GM13977 (cell line): ENCODE data around the gene HOATZ.

Experiments
- DNase-seq: peaks from one replicate; pipeline ENCODE4 v3.0.0; 2012; ENCODE audit warnings: low spot score
- CTCF ChIP-seq: IDR thresholded peaks from 2 replicates; pipeline ENCODE4 v1.5.1; 2012; ENCODE audit warnings: mild to moderate bottlenecking, control low read depth; ENCODE audit not compliant: insufficient read depth; ENCODE audit errors: extremely low read depth, missing control alignments
- in situ Hi-C: fragments of 300-500 bp; cut with MboI; formaldehyde crosslinking; loops from one replicate; pipeline ENCODE4 v1.12.0; 2022; ENCODE audit warnings: low sequenced_read_pairs, low pct_unique_long_range_greater_than_20kb, mixed read lengths, inconsistent platforms; ENCODE audit not compliant: unreplicated experiment

The HOATZ gene

GRCh38 chr11:111526501-111526900 is 11.9 kb downstream of the HOATZ start:
- peak; percentile 61 for DNase-seq
- TF ChIP-seq CTCF: no peak
- in situ Hi-C loops: no loop called here

- TF ChIP-seq CTCF: no peak
- in situ Hi-C loops: no loop called here
- DNase-seq: no peak
Observed at GRCh38 chr11:111527279-111527678, 12.7 kb downstream of the HOATZ start.

GRCh38 chr11:111528557-111528956 is 14.0 kb downstream of the HOATZ start:
- peak; percentile 14 for TF ChIP-seq CTCF
- in situ Hi-C loops: no loop called here
- no peak for DNase-seq

- no peak for DNase-seq
- in situ Hi-C loops: no loop called here
- no peak for TF ChIP-seq CTCF
Observed at GRCh38 chr11:111530091-111530490, 15.5 kb downstream of the HOATZ start.

- DNase-seq: no peak
- TF ChIP-seq CTCF: no peak
- in situ Hi-C loops: no loop called here
Observed at GRCh38 chr11:111531136-111531535, 16.6 kb downstream of the HOATZ start.

DNA sequence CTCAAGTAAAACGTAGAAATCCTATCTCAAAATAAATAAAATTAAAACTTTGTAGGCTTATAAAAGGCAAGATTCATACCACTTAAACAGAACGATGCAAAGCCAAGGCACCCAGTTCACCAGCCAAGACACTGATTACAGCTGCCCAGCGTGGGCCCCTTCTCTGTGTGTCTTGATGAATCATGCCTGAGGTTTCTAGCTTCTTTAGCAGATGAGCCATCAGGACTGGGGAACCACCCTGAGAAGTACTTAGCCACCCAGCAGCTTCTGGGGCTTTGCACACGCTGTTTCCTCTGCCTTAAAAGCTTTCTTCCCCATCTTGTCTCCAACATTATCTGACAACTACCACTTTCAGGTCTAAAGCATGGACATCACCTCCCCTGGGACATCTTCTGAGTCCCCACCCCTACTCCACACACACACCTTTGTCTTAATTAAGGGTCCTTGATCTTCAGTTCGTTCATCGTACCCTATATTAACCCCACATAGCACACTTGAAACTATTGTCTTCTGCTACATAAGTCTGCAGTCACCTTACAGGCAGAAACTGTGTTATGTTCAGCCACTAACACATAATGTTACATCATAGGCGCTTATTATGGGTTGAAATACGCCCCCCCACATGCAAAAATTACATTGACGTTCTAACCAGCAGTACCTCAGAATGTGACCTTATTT is 17.2 kb downstream of the HOATZ start:
- in situ Hi-C loops: no loop called here
- DNase-seq: peak; percentile 74

More for the DNA sequence above, 17.2 kb downstream of the HOATZ start:
- TF ChIP-seq CTCF: no peak
